ENCODE results near the gene C19orf67. TPM values are rescaled to one million over a fixed set of nuclear protein-coding genes. Genes with fewer than 3 reads are reported as not detected.
A peak's percentile ranks its signal among the peaks of the same experiment; 100 is the strongest.

The C19orf67 gene
- total RNA-seq, 1 experiment from 2014 or later = not detected

DNA sequence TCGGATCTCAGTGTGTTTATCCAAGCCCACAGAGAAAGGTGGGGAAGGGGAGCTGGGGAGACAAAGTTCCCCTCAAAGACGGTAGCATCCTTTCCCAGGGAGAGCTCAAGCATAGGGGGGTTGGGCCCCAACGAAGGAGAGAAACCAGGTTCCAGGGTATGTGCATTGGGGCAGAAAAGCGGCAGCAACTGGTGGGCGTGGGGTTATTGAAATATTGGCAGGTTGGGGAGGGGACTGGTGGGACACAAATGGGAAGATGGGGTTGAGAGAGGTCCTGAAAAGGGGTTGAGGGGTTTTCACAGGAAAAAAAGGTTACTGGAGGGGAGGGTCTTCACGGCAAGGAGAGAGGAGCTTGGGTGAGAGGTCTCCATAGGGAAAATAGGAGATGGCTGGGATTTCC, 49.8 kb upstream of the C19orf67 start:
- POLR2A ChIA-PET = interaction anchor here (0.6 to 2.1 kb wide), 4 partner anchors 10 to 201 kb away, joined by 5 to 14 read pairs (median 6); no protein-coding TSS in a partner anchor
- H4K20me1 ChIP-seq (ENCODE audit: insufficient read depth) = no peaks in the 10 kb centered on the region
- peak overlapping the region; percentile 73 for H3K27ac ChIP-seq (ENCODE audit: low read depth, low read length)
- H3K36me3 ChIP-seq (ENCODE audit: control insufficient read depth in 1 of 2, insufficient read depth in 2 of 2, low read length in 2 of 2) = peaks cover 0 to 7% of the 10 kb centered on the region in 2 experiments; a peak in 1 of 4 replicates
- H2AFZ ChIP-seq (ENCODE audit: low read depth, low read length, poor library complexity, severe bottlenecking) = no peak overlapping the region
- RAD21 ChIA-PET (ENCODE audit: low non-redundant PET in 1 of 2, low total read pairs in 2 of 2, uncharacterized antibody in 2 of 2, unreplicated experiment in 2 of 2) = no interaction called here
- H3K79me2 ChIP-seq (ENCODE audit: insufficient read depth, low read length) = peaks cover 51% of the 10 kb centered on the region
- no peak for TF ChIP-seq CBX3 (IDR thresholded peaks at IDR 0.05; ENCODE audit: low read depth)
- TF ChIP-seq CEBPB (IDR thresholded peaks at IDR 0.05; ENCODE audit: low read depth) = no peak
- no peak for TF ChIP-seq RAD21 (IDR thresholded peaks at IDR 0.05; ENCODE audit: low read depth)
- no peak for TF ChIP-seq SIN3A (IDR thresholded peaks at IDR 0.05; ENCODE audit: low read depth)
- TF ChIP-seq, protein P1, sequence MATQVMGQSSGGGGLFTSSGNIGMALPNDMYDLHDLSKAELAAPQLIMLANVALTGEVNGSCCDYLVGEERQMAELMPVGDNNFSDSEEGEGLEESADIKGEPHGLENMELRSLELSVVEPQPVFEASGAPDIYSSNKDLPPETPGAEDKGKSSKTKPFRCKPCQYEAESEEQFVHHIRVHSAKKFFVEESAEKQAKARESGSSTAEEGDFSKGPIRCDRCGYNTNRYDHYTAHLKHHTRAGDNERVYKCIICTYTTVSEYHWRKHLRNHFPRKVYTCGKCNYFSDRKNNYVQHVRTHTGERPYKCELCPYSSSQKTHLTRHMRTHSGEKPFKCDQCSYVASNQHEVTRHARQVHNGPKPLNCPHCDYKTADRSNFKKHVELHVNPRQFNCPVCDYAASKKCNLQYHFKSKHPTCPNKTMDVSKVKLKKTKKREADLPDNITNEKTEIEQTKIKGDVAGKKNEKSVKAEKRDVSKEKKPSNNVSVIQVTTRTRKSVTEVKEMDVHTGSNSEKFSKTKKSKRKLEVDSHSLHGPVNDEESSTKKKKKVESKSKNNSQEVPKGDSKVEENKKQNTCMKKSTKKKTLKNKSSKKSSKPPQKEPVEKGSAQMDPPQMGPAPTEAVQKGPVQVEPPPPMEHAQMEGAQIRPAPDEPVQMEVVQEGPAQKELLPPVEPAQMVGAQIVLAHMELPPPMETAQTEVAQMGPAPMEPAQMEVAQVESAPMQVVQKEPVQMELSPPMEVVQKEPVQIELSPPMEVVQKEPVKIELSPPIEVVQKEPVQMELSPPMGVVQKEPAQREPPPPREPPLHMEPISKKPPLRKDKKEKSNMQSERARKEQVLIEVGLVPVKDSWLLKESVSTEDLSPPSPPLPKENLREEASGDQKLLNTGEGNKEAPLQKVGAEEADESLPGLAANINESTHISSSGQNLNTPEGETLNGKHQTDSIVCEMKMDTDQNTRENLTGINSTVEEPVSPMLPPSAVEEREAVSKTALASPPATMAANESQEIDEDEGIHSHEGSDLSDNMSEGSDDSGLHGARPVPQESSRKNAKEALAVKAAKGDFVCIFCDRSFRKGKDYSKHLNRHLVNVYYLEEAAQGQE (IDR thresholded peaks at IDR 0.05; ENCODE audit: low read depth) = no peak
- TF ChIP-seq, protein P2, sequence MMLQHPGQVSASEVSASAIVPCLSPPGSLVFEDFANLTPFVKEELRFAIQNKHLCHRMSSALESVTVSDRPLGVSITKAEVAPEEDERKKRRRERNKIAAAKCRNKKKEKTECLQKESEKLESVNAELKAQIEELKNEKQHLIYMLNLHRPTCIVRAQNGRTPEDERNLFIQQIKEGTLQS (IDR thresholded peaks at IDR 0.05) = no peak
- TF ChIP-seq FOSL1 (IDR thresholded peaks at IDR 0.05; ENCODE audit: low read depth) = no peak
- TF ChIP-seq SP1 (IDR thresholded peaks at IDR 0.05; ENCODE audit: low read depth) = no peak
- no peak for TF ChIP-seq YY1 (IDR thresholded peaks at IDR 0.05; ENCODE audit: extremely low read depth, insufficient replicate concordance, low read depth, low read length)
- TF ChIP-seq, protein P3, sequence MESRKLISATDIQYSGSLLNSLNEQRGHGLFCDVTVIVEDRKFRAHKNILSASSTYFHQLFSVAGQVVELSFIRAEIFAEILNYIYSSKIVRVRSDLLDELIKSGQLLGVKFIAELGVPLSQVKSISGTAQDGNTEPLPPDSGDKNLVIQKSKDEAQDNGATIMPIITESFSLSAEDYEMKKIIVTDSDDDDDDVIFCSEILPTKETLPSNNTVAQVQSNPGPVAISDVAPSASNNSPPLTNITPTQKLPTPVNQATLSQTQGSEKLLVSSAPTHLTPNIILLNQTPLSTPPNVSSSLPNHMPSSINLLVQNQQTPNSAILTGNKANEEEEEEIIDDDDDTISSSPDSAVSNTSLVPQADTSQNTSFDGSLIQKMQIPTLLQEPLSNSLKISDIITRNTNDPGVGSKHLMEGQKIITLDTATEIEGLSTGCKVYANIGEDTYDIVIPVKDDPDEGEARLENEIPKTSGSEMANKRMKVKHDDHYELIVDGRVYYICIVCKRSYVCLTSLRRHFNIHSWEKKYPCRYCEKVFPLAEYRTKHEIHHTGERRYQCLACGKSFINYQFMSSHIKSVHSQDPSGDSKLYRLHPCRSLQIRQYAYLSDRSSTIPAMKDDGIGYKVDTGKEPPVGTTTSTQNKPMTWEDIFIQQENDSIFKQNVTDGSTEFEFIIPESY (IDR thresholded peaks at IDR 0.05; ENCODE audit: extremely low read depth, insufficient replicate concordance, low read length) = no peak
- TF ChIP-seq, protein P4, sequence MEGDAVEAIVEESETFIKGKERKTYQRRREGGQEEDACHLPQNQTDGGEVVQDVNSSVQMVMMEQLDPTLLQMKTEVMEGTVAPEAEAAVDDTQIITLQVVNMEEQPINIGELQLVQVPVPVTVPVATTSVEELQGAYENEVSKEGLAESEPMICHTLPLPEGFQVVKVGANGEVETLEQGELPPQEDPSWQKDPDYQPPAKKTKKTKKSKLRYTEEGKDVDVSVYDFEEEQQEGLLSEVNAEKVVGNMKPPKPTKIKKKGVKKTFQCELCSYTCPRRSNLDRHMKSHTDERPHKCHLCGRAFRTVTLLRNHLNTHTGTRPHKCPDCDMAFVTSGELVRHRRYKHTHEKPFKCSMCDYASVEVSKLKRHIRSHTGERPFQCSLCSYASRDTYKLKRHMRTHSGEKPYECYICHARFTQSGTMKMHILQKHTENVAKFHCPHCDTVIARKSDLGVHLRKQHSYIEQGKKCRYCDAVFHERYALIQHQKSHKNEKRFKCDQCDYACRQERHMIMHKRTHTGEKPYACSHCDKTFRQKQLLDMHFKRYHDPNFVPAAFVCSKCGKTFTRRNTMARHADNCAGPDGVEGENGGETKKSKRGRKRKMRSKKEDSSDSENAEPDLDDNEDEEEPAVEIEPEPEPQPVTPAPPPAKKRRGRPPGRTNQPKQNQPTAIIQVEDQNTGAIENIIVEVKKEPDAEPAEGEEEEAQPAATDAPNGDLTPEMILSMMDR (IDR thresholded peaks at IDR 0.05 in 2 of 3, conservative IDR thresholded peaks at IDR 0.05 in 1 of 3; ENCODE audit: borderline replicate concordance in 1 of 3, insufficient read depth in 1 of 3, low read depth in 2 of 3, low read length in 2 of 3) = no peak
- no peak for TF ChIP-seq EZH2 (IDR thresholded peaks at IDR 0.05)
- TF ChIP-seq EZH2phosphoT487 (IDR thresholded peaks at IDR 0.05; ENCODE audit: borderline replicate concordance) = no peak
- no peak for TF ChIP-seq POLR2AphosphoS5 (IDR thresholded peaks at IDR 0.05; ENCODE audit: low read depth, low read length)
- intact Hi-C loops (cut with micrococcal nuclease) = loop anchor here (5.0 kb wide), 3 partner anchors 272 to 352 kb away; no protein-coding TSS in a partner anchor
- peak overlapping the region; percentile 94 for H3K4me2 ChIP-seq (ENCODE audit: low read length)
- no peak for DNase-seq (ENCODE audit: low read depth, low spot score)
- H3K9ac ChIP-seq (ENCODE audit: low read length) = peak overlapping the region; percentile 86
- ATAC-seq = no peak
- no peaks in the 10 kb centered on the region for H3K27me3 ChIP-seq (ENCODE audit: insufficient read depth, low read length)
- H3K4me1 ChIP-seq (ENCODE audit: control insufficient read depth in 1 of 2, insufficient read depth in 2 of 2, low read length in 2 of 2) = peaks cover 13 to 27% of the 10 kb centered on the region in 2 experiments
- H3K9me3 ChIP-seq (ENCODE audit: control insufficient read depth in 1 of 2, insufficient read depth in 1 of 2, low read depth in 1 of 2, low read length in 2 of 2) = no peaks in the 10 kb centered on the region
- H3K9me2 ChIP-seq (ENCODE audit: insufficient read depth) = no peaks in the 10 kb centered on the region
- CTCF ChIA-PET = no interaction called here
- H3K4me3 ChIP-seq (replicated peaks in 1 of 2; ENCODE audit: low read depth in 1 of 2, low read length in 2 of 2) = peak overlapping the region; percentile 69 to 87
- BruUV-seq (replicated peaks) = no TSS peak
